SIG-M5 treated with dmso at 0.1 percent for 504 hours (cell line): ENCODE data around the gene GLP1R.

Source experiments
- DNase-seq: peaks from one replicate; lab custom pipeline; 2025; ENCODE audit not compliant: unreplicated experiment; lab: John Stamatoyannopoulos, UW

Gene GLP1R

DNA sequence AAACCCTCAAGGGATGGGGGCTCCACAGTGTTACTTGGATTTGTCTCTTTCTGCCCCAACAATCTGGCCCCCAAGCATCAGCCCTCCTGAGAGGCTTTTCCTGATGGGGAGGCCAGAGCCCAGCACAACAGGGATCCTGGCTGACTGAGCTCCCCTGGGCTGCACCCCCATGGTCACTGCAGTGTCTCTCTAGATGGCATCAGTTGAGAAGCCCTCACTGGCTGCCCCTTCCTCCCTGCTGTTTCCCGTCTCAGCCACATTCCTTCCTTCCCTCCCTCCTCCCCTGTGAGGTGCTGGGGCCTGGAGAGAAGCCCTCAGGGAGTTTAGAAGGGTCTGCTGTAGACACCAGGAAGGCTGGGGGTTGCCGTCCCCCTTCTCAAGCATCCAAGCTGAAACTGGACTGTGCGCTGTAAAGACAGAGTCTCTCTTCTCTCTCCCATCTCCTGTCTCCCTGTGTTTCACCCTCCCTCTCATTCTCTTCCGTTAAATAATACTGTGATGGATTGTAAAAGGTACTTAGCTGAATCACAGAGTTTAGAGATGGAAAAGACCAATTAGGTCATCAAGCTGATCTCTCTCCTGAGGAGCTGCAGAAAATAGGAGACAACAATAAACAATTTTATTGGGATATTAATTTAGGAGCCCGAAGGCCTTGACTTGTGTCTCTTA is 36.7 kb downstream of the GLP1R start:
- no peak for DNase-seq

DNA sequence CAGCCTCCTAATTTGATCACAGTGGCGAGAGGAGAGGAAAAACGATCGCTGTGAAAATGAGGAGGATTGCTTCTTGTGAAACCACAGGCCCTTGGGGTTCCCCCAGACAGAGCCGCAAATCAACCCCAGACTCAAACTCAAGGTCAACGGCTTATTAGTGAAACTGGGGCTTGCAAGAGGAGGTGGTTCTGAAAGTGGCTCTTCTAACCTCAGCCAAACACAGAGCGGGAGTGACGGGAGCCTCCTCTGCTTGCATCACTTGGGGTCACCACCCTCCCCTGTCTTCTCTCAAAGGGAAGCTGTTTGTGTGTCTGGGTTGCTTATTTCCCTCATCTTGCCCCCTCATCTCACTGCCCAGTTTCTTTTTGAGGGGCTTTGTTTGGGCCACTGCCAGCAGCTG is 37.7 kb downstream of the GLP1R start:
- peak; percentile 11 for DNase-seq

DNA sequence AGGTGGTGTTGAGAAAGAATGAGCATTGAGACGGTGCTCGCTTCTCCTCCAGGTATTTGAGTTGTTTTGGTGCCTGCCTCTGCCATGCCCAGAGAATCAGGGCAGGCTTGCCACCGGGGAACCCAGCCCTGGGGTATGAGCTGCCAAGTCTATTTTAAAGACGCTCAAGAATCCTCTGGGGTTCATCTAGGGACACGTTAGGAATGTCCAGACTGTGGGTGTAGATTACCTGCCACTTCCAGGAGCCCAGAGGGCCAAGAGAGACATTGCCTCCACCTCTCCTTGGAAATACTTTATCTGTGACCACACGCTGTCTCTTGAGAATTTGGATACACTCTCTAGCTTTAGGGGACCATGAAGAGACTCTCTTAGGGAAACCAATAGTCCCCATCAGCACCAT is 38.1 kb downstream of the GLP1R start:
- DNase-seq, result no peak

DNA sequence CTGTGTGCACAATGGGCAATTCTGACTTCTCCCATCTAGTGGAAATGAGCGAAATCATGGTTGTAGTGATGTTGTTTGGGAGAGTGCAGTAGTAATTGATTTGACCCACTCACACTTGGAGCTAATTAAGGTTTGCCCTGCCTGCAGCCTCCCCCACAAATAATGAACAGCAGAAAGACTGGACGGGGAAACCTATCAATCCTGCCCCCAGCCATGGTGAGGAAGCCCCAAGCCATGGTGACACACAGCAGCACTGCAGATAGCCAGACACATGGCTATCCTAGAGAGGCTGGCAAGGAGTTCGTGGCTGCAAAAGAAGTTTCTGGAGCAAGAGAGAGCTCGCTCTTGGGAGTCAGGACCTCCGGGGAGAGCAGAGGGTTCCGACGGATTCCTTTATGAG is 38.6 kb downstream of the GLP1R start:
- no peak for DNase-seq

DNA sequence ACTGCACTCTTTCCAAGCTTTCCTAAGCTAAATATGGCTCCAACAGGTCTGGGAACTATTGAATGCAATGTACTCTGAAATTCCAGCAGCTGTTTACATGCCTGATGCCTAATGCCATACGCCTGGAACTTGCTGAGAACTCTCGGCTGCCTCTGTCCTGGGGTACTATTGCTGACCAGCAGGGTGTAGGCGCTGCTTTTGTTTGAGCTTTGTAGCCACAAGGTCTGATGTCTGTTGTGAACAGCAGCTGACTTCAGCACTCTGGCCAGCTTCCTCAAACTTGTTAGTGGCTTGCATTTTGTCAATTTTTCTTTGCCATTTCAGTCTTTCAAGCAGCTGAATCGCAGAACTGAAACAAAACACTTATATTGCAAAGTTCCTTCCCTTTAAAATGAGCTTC is 39.8 kb downstream of the GLP1R start:
- DNase-seq, result peak; percentile 37

DNA sequence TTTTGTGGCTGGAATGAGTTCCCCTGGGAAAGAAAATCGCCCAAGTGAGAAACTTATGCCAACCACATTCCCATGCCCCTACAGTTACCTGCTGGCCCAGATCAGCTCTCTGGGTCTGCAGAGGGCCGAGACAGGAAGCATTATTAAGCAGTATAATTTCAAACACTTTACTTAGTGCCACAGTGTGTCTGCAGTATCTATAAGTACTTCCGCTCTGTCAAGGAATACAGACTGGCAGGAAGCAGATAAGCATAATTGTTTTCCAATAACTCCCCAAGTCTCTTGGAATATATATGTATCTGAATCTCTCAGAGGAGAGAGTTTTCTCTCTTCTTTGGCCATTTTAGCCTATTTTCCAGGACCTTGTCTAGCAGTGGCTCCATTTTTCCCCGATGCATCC is 41.5 kb downstream of the GLP1R start:
- DNase-seq, result no peak

DNA sequence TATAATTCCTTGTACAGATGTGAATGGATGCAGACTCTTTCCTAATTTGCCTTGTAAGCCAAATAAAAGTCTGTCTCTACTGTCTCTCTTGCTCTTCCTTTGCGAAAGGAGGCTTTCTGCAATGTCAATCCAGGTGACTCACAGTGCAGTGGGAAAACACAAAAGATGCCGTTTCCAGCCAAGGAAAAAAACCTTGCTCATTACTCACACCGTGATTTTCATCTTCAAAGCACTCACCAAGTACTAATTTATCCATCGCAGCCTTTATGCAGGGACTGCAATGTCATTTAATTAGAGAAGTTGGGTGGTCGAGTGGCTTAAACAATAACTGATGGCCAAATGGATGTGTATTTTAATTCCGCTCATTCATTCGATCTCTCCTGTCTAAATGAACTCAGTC is 42.6 kb downstream of the GLP1R start:
- DNase-seq, result no peak

DNA sequence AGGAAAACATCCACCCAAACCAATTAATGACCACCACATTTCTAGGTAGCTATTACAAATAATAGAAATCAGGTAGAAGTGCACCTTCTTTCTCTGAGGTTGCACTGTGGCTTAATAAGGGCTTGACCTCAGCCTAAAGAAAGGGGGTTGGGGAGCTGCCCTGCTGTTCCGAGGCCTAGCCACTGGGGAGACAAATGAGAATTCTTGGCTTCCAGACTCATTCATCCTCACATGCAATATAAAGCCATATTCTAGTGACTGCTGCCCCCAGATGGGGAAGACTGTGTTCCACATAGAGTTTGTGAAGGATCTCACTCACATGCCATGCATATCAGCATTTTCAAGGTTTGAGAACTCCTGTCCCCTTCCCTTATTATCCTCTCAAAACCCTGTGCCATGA is 43.5 kb downstream of the GLP1R start:
- no peak for DNase-seq

DNA sequence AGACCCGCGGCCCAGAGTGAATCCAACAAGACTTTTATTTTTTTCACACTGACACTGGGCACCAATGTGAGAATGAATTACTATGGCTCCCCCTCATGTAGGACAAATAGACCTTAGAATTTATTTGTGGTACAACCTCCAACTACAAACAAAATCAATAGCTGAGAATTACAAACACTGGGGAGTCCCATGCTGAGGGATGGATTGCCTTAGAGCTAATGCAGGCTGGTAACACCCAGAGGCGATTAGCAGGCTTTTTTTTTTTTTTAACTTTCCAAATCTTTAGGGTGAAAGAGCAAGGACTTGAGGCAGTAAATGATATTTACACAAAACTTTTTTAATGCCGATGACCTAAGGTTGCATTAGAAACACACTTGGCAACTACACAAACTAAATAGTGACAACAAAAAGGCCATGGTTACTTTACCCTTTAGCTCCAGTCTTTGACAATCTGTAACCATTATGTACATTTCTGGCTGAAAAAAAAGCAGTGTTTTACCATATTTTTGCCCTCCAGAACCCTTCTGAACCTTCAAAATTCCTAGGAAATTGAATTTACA is 44.6 kb downstream of the GLP1R start:
- DNase-seq, result no peak

DNA sequence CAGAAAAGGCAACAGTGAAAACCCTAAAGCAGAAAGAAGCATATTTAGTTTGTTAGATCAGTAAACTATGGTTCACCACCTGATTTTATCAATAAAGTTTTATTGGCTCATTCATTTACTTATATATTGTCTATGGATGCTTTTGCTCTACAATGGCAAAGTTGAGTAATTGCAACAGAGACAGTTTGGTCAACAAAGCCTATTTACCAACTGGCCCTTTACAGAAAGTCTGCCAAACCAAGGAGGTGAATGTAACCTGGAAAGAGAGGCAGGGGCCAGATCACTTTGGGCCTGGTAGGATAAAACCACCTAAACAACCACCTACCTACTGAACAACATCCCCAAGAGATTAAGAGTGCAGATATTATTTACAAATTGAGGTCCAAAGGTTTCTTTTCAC is 47.0 kb downstream of the GLP1R start:
- DNase-seq, result no peak

DNA sequence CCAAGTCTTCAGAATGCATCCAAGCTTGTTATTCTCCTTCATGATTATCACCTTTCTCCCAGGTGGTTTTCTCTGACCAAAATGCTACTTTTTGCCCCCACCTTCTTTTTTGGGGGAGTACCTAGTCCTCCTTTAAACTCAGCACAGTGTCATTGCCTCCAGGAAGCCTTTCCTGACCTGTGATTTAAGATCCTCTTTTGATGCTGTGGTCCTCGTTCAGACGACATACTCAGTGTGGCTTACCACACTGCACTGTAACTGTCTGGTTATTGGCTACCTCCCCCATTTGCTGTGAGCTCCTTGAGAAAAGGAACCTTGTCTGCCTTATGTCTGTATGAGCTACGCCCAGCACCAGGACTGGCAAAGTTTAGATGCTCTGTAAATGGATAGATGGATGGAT is 51.8 kb downstream of the GLP1R start:
- peak; percentile 2 for DNase-seq

DNA sequence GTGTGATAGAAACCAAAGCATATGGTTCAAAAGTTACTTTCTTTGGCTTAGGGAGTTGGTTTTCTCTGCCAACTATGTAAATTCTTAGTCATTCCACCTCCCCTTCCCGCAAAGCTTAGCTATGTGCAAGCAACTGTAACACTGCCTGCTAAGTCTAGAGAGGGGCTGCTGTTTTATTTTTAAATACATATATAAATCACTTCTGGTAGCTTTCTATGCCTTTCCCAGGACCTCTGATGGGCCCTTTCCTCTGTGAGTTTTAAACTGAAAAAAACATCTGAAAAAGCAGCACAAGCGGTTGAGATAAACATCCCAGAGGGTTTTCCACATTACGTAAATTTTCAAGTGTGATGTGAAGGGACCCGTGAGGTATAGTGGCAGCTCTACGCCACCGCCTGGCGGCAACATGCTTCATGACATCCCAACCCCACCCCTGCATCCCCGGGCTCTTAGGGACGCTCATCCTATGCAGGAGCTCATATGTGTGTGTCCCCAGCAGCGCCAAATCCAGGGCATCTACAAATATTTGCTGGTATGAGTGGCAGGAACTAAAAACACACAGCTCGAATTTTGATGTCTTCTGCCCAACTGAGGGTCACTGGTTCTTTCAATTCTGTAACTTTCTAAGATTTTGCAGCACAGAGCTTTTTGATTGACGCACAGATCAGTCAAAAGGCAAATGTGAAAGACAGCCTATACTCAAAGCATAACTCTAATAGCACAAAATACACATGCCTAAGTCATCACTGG is 53.7 kb downstream of the GLP1R start:
- DNase-seq, result peak; percentile 50

DNA sequence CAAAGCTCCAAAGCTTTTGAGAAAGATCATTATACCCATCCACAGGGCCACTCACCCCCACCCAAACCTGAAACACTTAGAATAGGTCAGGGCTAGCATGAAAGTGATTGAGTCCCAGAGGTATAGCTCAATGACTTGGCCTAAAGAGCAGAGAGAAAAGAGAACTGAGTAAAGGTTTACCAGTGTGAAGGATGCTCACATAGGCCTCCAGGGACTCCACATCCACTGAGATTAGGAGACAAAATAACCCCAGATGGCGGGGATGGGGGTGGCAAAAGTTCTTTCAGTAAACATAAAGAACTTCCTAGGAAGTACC is 54.2 kb downstream of the GLP1R start:
- DNase-seq, result no peak

DNA sequence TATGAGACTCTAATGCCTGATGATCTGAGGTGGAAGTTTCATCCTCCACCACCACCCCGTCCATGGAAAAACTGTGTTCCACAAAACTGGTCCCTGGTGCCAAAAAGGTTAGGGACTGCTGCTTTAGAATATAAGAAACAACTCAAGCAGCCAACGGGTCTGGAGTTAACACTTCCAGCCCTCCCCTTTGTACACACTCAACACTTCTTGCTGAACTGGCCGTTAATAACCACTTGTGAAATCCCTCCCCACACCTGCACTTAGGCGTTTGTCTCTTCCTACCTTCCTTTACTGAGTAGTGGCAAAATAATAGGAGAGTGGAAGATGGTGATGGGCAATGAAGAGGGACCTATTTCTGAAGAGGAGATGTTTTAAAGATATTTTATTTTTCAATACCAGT is 55.9 kb downstream of the GLP1R start:
- no peak for DNase-seq

DNA sequence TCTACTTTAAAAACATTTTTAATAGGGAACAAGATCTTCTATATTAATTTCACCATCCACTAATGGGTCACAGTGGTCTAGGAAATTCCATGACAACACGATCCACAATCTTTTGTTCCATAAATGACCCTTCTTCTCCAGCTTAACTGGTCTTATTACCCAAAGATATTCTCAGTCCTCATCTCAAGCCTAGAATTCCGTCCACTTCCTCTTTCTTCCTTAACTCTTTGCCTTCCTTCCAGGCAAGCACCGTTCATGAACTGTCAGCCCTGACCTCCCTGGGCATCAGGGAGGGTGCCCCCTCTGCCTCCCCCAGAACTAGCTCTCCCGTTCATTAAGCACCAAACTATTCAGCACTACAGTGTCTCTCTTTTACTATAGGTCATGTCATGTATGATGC is 58.5 kb downstream of the GLP1R start:
- no peak for DNase-seq

DNA sequence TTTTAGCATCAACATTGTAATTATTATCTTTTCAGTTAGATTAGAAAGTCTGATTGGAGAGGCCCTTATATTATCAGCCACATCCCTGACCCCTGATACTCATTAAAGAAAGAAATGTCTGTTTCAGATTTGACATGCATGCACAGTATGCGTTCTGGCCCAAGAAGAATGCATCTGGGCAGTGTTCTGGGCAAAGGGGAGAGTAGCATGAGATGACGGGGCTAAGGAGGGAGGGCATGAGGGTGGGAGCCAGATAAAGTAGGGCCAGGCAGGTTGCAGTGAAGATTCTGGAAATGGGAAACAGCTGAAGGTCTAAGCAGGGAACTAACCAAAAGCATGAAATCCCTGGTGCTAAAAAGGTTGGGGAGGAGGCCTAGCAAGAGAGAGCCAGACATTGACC is 59.1 kb downstream of the GLP1R start:
- no peak for DNase-seq

DNA sequence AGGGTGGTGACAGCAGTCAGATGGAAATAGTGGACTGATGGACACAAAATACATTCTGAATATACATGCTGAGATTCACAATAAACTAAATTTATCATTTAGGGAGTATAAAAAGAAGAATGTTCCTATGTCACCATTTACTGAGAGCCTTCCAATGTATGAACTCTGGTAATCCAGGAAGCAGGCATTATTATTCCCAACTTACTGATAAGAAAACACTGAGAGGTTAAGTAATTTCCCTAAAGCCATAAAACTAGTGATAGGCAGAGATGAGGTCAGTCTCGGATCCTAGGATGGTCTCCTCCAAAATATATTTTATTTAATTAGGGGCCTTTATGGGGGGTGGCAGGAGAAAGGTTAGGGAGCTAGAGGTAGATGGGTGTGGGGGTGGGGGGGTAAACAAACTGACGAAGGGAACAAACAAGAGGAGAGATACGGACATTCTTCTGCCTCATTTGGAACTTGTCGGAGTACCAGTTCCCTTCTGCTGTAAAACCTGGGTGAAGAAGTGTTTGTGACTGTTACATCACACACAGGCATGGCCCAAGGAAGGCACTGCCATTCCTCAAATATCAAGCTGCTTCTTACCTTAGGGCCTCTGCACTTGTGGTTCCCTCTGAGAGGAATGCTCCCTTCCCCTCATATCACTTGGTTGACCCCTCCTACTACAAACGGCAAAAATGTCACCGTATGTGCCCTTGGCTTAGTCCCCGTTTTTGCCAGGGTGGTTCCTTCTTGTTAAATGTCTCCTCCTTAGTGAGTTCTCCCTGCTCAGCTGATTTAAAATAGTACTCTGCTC is 59.7 kb downstream of the GLP1R start:
- no peak for DNase-seq

DNA sequence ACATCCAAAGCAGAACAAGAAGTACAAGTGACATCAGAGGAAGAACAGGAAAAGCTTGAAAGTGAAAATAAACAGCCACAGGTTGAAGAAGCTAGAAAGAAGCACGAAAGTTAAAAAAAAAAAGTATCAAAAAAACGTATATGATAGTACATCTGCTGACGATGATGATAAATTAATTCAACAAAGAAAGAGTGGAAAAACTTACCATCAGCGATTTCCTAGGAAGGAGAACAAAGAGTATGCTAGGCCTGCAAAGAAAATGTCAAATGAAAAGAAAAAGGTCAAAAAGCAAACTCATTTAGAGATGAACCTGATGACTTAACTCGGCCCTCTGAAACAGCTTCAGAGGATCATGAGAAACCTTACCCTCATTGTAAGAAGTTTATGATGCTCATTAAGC is 62.7 kb downstream of the GLP1R start:
- no peak for DNase-seq

DNA sequence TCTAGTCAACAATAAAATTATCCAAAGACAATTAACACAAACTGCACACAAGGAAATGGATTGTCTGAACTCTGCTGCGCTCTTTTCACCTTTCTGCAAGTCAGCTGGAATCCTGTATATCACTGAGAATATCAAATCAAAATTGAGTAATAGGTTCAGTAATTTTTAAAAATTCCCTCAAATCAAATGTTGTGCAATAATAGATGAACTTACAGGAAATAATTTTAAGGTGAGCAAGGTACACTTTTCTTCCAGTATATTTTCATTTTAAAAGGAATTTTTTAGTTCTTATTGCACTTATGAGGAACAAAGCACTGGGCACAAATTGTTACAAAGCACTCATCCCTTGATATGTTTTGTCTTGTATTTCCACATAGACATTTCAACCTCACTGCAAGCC is 65.2 kb downstream of the GLP1R start:
- no peak for DNase-seq

DNA sequence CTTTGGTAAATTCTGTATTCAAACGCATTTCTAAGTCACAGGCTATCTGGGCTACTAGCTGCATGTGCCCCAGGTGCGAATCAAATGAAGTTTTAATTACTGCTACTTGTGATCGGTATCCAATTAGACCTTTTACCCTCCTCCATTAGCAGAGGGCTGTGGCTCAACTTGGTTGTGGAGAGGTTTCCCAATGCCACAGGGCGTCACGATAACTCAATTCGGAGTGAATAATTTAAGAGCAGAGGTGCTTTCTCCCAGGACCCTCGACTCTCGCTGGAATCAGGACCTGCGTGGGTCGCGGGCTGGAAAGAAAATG is 65.8 kb downstream of the GLP1R start:
- peak; percentile 47 for DNase-seq

DNA sequence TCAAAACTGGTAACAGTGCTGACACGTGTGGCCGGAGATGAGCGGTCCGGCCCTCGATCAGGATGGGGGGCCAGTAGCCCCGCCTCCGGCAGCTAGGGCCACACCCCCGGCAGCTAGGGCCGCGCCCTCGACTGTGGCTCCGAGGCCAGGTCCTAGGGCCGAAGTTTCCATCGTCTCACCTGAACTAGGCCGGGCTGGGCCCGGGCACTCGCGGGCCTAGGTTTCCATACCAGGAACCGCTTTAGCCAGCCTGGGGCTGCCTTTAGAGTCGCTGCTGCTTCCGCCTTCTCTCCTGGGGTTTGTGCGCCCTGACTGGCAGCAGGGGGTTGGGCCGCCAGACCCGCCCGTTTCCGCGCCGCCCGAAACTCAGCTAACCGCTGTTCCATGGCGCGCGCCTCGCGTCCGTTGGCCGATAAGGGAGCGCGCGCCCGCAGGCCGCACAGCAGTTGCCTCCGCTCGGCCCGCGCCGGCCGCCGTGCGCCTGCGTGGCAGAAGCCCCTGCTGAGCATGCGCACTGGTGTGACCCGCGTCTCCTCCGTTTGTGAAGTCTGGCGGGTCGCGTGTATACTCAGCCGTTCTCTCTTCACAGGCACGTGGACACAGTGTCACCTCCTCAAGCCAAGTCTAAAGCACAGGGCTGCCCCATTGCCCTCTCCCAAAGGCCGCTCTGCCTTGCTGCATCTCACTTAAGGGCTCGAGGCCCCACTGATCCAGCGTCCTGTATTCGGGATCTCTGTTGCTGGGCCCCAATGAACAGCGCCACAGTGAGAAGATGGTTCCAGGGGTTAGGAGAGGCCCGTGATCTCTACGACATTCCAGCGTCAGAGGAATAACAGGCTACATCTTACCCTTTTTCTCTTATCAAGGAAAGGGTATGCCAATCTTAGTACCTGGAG is 66.4 kb downstream of the GLP1R start, which contains the start of gene SAYSD1:
Gene SAYSD1, minus strand, starts transcription at position 483 of the 896 bp plus-strand sequence. Its CDS starts 97 bp downstream, at position 386.
- DNase-seq, result peak; percentile 84
